ENCODE measurements around the gene SDK1.

SDK1 gene

GRCh38 chr7:4136036-4136435 lies 835.0 kb downstream of the SDK1 start:
- Mint-ChIP-seq H3K9me3 (no peaks in the 10 kb centered on the region), H3K4me1 (peaks cover 51% of the 10 kb centered on the region), H3K27ac (no peak overlapping the region), H3K27me3 (ENCODE audit: low read depth) (peaks cover 9% of the 10 kb centered on the region), H3K4me3 (no peak overlapping the region), H3K36me3 (ENCODE audit: low read depth) (no peaks in the 10 kb centered on the region)
- TF ChIP-seq CTCF (IDR thresholded peaks at IDR 0.05; ENCODE audit: unreplicated experiment in 3 of 3) = no peak

DNA sequence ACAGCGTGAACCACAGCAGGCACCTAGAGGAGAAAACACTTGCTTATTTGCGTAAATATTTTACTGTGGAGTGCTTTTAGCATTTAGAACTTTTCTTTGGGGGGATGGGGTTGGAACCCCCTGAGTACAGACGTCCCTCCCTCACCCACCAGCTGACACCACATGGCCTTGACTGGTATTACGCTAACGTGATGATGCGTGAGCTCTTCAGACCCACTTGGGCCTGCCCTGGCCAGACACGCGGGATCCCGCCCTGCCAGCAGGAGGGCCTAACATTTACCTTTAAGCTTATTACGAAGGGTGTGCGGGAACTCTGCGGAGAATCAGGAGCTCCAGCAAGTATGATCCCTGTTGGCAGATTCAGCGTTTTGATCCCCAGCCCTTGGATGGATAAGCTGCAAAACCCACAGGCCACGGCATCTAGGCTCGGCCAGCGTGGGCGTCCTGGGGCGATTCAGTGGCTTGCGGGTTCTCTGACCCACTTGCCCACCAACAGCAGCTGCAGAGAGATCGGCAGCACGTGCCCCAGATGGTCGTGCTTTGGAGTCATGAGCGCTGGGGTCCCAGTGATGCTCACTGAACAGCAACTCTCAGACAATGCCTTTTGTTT lies 835.6 kb downstream of the SDK1 start:
- H3K27me3 Mint-ChIP-seq (ENCODE audit: low read depth) = peaks cover 9% of the 10 kb centered on the region
- H3K27ac Mint-ChIP-seq = no peak overlapping the region
- no peaks in the 10 kb centered on the region for H3K9me3 Mint-ChIP-seq
- H3K4me3 Mint-ChIP-seq = no peak overlapping the region
- H3K36me3 Mint-ChIP-seq (ENCODE audit: low read depth) = no peaks in the 10 kb centered on the region
- no peak for TF ChIP-seq CTCF (IDR thresholded peaks at IDR 0.05; ENCODE audit: unreplicated experiment in 3 of 3)
- H3K4me1 Mint-ChIP-seq = peaks cover 52% of the 10 kb centered on the region

DNA sequence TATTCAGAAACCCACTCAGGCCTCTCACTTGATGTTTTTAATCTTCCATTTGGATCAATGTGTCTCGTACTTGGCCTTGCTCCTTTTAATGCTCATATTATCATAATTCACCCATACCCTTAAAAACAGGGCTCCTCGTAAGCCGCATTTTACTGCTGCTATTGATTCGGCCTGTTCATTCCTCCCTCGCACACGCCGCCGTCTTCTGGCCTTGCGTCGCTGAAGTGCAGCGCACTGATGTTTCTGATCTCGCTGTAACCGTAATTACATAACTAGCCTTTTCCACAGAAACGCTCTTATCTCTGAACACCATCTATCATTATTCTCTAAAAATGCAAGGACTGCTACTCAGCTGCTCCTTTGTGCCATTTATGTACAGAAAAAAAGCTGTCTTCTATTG lies 836.5 kb downstream of the SDK1 start:
- Mint-ChIP-seq H3K4me1 (peaks cover 53% of the 10 kb centered on the region), H3K36me3 (ENCODE audit: low read depth) (no peaks in the 10 kb centered on the region), H3K4me3 (no peak overlapping the region), H3K27me3 (ENCODE audit: low read depth) (peaks cover 9% of the 10 kb centered on the region), H3K9me3 (no peaks in the 10 kb centered on the region), H3K27ac (no peak overlapping the region)
- no peak for TF ChIP-seq CTCF (IDR thresholded peaks at IDR 0.05; ENCODE audit: unreplicated experiment in 3 of 3)

GRCh38 chr7:4138866-4139265 lies 837.8 kb downstream of the SDK1 start:
- Mint-ChIP-seq H3K9me3 (no peaks in the 10 kb centered on the region), H3K27ac (peak overlapping the region in 1 of 3 experiments; percentile 80)
- TF ChIP-seq CTCF (IDR thresholded peaks at IDR 0.05; ENCODE audit: unreplicated experiment in 3 of 3) = no peak

DNA sequence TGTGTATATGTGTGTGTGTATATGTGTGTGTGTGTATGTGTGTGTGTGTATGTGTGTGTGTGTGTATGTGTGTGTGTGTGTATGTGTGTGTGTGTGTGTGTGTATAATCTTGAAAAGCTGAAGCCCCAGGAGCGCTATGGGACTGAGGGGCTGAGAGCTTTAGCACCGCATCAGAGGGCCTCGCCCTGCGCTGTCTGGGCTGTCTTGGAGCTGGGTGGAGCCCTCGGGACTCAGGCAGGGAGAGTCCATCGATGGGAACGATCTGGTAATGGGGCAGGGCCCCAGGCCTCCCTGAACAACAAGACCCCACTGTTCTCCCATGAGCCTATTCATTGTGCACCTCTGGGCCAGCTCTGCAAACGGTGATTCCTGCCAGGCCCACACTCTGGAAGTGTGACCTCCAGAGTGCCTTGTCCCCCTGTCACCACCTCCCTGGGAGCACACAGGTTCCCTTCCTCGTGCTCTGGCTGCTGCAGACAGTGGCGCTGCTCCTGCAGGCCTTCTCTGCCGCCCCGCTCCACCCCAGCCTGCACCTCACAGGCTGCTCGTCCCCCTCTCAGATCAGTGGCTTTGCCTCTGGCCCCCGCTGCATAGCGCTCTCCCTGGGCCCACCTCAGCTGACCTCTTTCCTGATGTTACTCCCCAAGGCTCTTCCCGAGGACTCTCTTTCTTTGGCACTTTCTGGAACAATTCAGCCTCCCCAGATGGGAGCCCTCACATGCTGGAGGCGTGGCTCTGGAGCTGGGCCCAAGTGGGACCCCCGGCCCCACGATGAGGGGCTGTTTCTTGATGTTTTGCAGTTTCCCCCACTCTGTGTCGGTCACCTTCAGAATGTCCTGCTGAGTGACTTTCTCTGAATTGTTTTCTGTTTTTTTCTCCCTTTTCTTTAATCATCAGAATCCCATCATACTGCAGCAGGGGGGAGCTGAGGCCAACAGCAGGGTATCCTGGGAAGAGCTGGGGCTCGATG lies 838.9 kb downstream of the SDK1 start:
- H3K27me3 Mint-ChIP-seq (ENCODE audit: low read depth) = peaks cover 19% of the 10 kb centered on the region
- H3K4me3 Mint-ChIP-seq = no peak overlapping the region
- no peaks in the 10 kb centered on the region for H3K36me3 Mint-ChIP-seq (ENCODE audit: low read depth)
- no peaks in the 10 kb centered on the region for H3K9me3 Mint-ChIP-seq
- no peak for TF ChIP-seq CTCF (IDR thresholded peaks at IDR 0.05; ENCODE audit: unreplicated experiment in 3 of 3)
- peak overlapping the region; percentile 32 to 80 (median 47) for H3K27ac Mint-ChIP-seq
- peaks cover 56% of the 10 kb centered on the region for H3K4me1 Mint-ChIP-seq

More at GRCh38 chr7:4138866-4139265, 837.8 kb downstream of the SDK1 start:
- H3K4me1 Mint-ChIP-seq = peaks cover 54% of the 10 kb centered on the region
- H3K27me3 Mint-ChIP-seq (ENCODE audit: low read depth) = peaks cover 11% of the 10 kb centered on the region
- H3K4me3 Mint-ChIP-seq = no peak overlapping the region
- no peaks in the 10 kb centered on the region for H3K36me3 Mint-ChIP-seq (ENCODE audit: low read depth)

Measured in nephron (organoid).